Peyer's patch (tissue), 4 donors: Measurements from ENCODE around the gene CELF4.

Source experiments
- POLR2A ChIP-seq, 2 donors: fragments of 450-650 bp; IDR thresholded peaks; one replicate each; pipeline ENCODE4 v1.5.1; 2017; ENCODE audit warnings: antibody characterized with exemption in 2 of 2, mild to moderate bottlenecking in 2 of 2, moderate library complexity in 2 of 2
- TF ChIP-seq, protein P1 (sequence below), 6 experiments: fragments of 450-650 bp in 4 of 6; fragments of 200-600 bp in 2 of 6; sonication (generic) in 1 of 6; IDR thresholded peaks; one replicate each; pipeline ENCODE4 v1.5.1; 2017 to 2019; ENCODE audit warnings: antibody characterized with exemption in 6 of 6, mild to moderate bottlenecking in 3 of 6, moderate library complexity in 1 of 6

DNA sequence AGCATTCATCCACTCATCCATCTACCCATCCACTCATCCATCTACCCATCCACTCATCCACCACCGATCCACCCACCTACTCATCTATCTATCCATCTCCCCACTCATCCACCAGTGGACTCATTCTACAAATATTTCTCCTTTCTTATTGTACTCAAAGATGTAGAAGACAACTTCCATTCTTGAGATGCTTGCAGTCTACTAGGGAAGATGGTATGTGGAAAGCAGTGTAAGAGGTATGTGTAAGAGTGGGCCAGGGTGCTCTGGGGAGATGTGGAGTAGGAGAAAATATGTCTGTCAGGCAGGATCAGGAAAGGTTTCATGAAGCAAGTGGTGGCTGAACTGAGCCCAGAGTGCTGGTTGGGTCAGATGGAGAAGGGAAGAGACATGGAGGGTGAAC is 150.8 kb downstream of the CELF4 start:
- TF ChIP-seq, protein P1, sequence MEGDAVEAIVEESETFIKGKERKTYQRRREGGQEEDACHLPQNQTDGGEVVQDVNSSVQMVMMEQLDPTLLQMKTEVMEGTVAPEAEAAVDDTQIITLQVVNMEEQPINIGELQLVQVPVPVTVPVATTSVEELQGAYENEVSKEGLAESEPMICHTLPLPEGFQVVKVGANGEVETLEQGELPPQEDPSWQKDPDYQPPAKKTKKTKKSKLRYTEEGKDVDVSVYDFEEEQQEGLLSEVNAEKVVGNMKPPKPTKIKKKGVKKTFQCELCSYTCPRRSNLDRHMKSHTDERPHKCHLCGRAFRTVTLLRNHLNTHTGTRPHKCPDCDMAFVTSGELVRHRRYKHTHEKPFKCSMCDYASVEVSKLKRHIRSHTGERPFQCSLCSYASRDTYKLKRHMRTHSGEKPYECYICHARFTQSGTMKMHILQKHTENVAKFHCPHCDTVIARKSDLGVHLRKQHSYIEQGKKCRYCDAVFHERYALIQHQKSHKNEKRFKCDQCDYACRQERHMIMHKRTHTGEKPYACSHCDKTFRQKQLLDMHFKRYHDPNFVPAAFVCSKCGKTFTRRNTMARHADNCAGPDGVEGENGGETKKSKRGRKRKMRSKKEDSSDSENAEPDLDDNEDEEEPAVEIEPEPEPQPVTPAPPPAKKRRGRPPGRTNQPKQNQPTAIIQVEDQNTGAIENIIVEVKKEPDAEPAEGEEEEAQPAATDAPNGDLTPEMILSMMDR (IDR thresholded peaks at IDR 0.05) = no peak
- TF ChIP-seq POLR2A (IDR thresholded peaks at IDR 0.05) = no peak
